HG02763 (cell line): Measurements from ENCODE around the gene OR2A1.
"Not testable (repeated sequence)": the region's sequence is repeated elsewhere in the genome, so short reads cannot be mapped to it uniquely, and the experiment has no call there.

Experiments
- ATAC-seq: cut with Tn5 transposase; IDR thresholded peaks from one replicate; pipeline ENCODE4 v1.9.1; 2021; ENCODE audit warnings: mild to moderate bottlenecking, moderate library complexity; ENCODE audit not compliant: unreplicated experiment

The OR2A1 gene

GRCh38 chr7:144321677-144322206, 9.5 kb downstream of the OR2A1 start:
- ATAC-seq, result not testable (repeated sequence)

GRCh38 chr7:144323359-144323758, 11.1 kb downstream of the OR2A1 start:
- ATAC-seq, result not testable (repeated sequence)

- not testable (repeated sequence) for ATAC-seq
These were observed 13.6 kb downstream of the OR2A1 start for GRCh38 chr7:144325868-144326267.

DNA sequence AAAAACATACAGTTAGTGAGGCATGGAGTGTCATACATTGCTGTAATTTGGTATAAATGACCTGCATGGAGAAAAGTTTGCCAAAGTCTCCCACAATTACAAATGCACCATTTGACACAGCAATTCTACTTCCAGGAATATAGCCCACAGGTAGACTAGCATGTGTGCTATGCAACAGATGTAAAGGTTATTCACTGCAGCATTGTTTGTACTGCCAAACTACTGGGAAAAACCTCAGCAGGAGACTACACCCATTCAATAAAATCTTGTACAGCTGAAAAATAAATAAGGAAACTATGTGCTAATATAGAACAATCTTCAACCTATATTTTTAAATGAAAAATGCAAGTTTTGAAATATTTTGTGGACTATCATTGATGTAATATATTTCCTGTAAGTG, 17.8 kb downstream of the OR2A1 start:
- not testable (repeated sequence) for ATAC-seq

DNA sequence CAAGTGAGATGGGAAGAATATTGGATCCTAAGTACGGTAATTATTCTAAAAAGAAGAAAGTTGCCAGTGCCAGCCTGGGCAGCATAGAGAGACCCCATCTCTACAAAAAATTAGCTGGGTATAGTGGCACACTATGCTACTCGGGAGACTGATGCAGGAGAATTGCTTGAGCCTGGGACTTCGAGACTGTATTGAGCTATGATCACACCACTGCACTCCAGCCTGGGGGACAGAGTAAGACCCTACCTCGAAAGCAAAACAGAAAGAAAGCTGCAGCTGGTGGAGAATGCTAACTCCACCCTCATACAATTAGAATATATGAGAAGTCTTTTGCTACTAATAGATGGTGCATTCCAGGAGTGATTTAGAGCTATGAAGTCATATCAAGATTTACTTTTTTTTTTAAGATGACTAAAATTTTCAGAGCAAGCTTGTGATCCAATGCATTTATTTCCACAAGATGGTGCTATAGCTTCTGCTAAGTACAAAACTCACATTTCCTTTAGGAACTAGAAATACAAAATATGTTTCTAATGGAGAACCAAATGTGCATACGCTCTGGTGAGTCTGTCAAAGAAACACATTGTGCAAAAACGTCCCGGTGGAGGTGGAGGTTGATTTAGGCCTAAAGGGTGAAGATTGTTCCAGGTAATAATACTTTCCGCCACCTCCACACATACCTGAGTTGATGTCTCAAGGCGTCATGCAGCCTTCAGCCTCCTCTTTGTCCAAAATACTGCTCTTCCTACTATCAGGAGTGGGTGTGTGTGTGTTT, 19.2 kb downstream of the OR2A1 start:
- not testable (repeated sequence) for ATAC-seq

DNA sequence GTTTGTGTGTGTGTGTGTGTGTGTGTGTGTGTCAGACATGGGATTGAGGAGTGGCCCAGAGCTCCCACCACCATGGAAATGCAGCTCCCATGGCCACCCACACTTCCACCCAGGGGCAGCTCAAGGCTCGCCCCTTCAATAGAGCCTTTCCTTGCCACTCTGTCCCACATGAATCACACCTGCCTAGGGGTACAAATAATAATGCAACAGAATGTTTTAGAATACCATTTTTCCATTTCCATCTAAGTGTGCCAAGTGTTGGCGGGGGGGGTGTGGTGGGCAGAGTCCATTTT, 19.7 kb downstream of the OR2A1 start:
- not testable (repeated sequence) for ATAC-seq

GRCh38 chr7:144348625-144349024, 36.4 kb downstream of the OR2A1 start:
- ATAC-seq, result not testable (repeated sequence)

DNA sequence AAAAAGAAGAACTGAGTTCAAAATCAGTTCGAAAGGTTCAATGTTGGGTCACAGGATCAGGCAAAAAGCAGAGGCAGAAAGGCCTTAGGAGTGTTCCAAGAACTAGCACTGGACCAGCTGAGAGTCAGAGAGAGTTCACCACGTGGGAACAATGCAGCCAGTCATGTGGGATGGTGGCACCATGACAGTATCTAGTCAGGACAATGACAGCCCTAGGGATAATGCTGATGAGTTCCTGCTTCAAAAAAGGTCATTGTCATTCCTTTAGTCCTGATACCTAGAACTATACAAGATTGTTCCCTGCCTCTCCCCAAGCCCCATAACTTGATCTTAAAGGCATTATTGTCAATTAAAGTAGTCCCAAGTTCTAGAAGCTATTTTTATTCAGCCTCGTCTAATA, 39.4 kb downstream of the OR2A1 start:
- ATAC-seq, result not testable (repeated sequence)

GRCh38 chr7:144355176-144355822, 43.1 kb downstream of the OR2A1 start, which contains the start of gene ARHGEF5:
Gene ARHGEF5, plus strand, starts transcription at chr7:144355402. Its CDS starts 7,268 bp downstream, at chr7:144362670.
- peak; percentile 65 for ATAC-seq

GRCh38 chr7:144356185-144356584, 44.0 kb downstream of the OR2A1 start:
- ATAC-seq, result not testable (repeated sequence)

GRCh38 chr7:144356860-144357259, 44.6 kb downstream of the OR2A1 start:
- ATAC-seq, result not testable (repeated sequence)

DNA sequence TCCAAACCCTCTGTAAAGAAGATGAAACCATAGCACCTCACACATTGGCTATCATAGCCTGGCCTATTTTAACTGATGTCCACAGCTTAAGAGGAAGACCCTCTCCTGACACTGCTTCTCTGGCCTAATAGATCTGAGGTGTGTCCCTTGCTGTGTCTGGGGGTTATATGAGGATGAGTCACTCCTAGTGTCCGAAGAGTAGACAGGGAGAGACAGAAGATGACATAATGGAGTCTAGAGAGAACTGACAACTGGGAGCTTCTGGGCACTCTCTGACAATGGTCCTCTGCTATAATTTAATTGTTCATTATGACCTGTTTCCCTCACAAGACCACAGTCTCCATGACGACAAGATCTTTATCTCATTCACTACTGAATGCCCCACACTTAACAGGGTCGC, 49.8 kb downstream of the OR2A1 start:
- ATAC-seq, result not testable (repeated sequence)

DNA sequence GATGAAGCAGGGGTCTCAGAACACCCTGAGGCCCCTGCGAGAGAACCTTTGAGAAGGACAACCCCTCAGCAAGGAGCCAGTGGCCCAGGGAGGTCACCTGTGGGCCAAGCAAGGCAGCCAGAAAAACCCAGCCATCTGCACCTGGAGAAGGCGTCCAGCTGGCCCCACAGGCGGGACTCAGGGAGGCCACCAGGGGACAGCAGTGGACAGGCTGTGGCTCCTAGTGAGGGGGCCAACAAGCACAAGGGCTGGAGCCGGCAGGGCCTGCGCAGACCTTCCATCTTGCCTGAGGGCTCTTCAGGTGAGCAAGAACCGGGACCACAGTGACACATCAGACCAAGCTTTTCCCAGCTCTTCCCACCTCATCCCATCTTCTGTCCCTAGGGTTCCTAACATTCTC, 53.3 kb downstream of the OR2A1 start:
- ATAC-seq, result not testable (repeated sequence)

GRCh38 chr7:144367250-144367649, 55.0 kb downstream of the OR2A1 start:
- ATAC-seq, result not testable (repeated sequence)

DNA sequence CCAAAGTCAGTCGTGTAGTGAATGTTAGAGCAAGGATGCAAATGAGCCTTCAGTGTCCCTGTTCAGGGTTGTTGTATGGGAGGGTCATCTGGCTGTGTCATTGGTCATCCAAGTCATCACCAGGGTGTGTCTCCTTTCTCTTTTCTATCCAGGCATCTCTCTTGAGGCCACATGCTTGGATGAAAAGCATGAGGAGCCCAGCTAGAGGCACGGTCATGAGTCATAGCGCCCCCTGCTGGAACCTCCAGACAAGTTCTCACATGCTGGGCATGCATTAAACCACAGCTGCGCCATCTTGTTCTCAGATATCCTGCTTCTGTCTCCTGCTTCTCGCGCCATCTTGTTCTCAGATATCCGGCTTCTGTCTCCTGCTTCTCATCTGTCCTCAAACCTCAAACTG, 57.0 kb downstream of the OR2A1 start:
- ATAC-seq, result not testable (repeated sequence)
